Effector memory CD8-positive, alpha-beta T cell (primary cell): ENCODE measurements around the gene HYI.
A peak's percentile ranks its signal among the peaks of the same experiment; 100 is the strongest.

Experiments used
- ATAC-seq: fragments of 150-1000 bp; cut with Tn5 transposase; replicated peaks from 2 replicates; pipeline ENCODE4 v1.10.0; 2021; ENCODE audit warnings: mild to moderate bottlenecking, moderate library complexity
- DNase-seq, 3 experiments: peaks; one replicate each; pipeline ENCODE4 v3.0.0; 2021
- H3K27ac Mint-ChIP-seq, 2 donors: one replicate each; pipeline ENCODE4 v1.8.0; 2022; ENCODE audit warnings: mild to moderate bottlenecking in 2 of 2, mixed read lengths in 2 of 2, moderate library complexity in 2 of 2
- H3K27me3 Mint-ChIP-seq, 2 donors: one replicate each; pipeline ENCODE4 v1.8.0; 2022; ENCODE audit warnings: mixed read lengths in 2 of 2
- H3K36me3 Mint-ChIP-seq: one replicate; pipeline ENCODE4 v1.8.0; 2022; ENCODE audit warnings: mild to moderate bottlenecking, moderate library complexity, mixed read lengths; ENCODE audit not compliant: insufficient read depth
- H3K4me1 Mint-ChIP-seq, 2 donors: one replicate each; pipeline ENCODE4 v1.8.0; 2022; ENCODE audit warnings: low read depth in 2 of 2, mixed read lengths in 2 of 2
- H3K4me3 Mint-ChIP-seq, 2 donors: one replicate each; pipeline ENCODE4 v1.8.0; 2022; ENCODE audit warnings: mild to moderate bottlenecking in 2 of 2, mixed read lengths in 2 of 2, moderate library complexity in 2 of 2
- H3K9me3 Mint-ChIP-seq, 2 donors: one replicate each; pipeline ENCODE4 v1.8.0; 2022; ENCODE audit warnings: mixed read lengths in 2 of 2

Gene HYI

GRCh38 chr1:43437031-43437973 is 16.4 kb downstream of the HYI start:
- Mint-ChIP-seq H3K9me3 (no peaks in the 10 kb centered on the region), H3K4me1 (no peaks in the 10 kb centered on the region), H3K4me3 (no peak overlapping the region), H3K27ac (peak overlapping the region; percentile 5 to 25), H3K36me3 (peaks cover 18% of the 10 kb centered on the region), H3K27me3 (no peaks in the 10 kb centered on the region)
- ATAC-seq = no peak
- no peak for DNase-seq

- Mint-ChIP-seq H3K27me3 (no peaks in the 10 kb centered on the region), H3K4me3 (no peak overlapping the region), H3K4me1 (no peaks in the 10 kb centered on the region), H3K27ac (peak overlapping the region; percentile 5 to 28), H3K9me3 (no peaks in the 10 kb centered on the region), H3K36me3 (peaks cover 27% of the 10 kb centered on the region)
- ATAC-seq = no peak
- DNase-seq = no peak
Observed at GRCh38 chr1:43436371-43436770, 17.4 kb downstream of the HYI start.

DNA sequence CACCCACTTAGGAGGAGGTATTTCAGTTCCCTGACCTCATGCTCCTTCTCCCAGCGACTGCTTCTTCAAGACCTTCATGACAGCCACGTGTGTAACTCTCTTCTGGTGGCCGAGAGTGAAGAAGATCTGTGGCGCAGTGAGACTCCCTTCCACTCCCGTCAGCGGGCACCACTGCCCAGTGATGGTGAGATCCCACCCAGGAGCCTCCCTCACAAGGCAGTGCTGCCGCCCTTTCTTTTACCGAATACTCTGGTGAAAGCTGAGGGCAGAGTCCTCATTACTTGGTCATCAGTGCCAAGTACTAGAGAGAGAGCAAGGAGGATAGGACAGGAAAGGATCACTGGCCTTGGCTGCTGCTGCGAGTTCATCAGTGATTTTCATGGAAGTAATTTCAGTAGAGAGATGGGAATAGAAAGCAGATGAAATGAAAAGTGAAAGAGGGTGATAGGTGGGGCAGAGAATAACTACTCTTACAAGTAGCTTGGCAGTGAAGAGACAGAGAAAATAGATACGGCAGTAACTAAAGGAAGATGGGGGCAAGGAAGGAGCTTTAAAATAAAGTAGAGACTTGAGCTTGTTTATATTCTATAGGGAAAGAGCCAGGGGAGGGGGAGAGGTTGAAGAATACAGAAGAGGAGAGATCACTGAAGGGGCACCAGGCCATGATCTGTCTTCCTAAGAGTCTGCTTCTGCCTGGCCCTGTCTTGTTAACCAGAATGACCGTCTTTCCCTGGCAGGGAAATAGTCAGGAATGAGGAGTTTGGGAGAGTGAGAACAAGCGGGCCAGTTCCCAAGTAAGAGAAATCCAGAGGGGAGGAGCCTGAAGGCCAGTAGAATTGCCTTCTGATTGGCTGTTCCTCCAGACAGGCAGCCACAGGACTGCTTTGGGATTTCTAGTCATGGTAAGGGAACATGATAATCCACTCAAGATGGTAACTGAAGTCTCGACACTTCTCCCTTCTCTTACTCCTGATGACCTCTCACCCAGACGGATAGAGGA is 18.3 kb downstream of the HYI start:
- no peaks in the 10 kb centered on the region for H3K27me3 Mint-ChIP-seq
- no peaks in the 10 kb centered on the region for H3K9me3 Mint-ChIP-seq
- H3K36me3 Mint-ChIP-seq = peaks cover 27% of the 10 kb centered on the region
- no peak for DNase-seq
- no peak for ATAC-seq
- H3K27ac Mint-ChIP-seq = peak overlapping the region; percentile 4 to 24
- no peaks in the 10 kb centered on the region for H3K4me1 Mint-ChIP-seq
- no peak overlapping the region for H3K4me3 Mint-ChIP-seq

DNA sequence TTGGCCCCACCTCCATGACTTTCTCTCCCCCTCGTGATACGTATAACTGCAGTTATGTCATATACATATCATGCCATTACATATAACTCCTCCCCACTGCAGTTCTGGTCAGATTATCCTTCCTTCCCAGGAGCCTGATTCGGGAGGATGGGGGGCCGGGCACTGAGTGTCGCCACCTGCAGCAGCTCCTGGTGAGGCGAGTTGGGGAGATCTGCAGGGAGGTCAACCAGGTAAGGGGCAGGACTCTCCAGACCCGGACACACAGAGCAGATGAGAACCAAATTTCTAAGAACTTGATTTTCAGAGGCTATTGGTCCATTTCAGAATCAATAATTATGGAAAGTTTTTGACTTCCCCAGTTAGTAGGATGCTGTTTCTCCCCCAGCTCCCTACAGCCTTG is 19.5 kb downstream of the HYI start:
- ATAC-seq = no peak
- H3K9me3 Mint-ChIP-seq = no peaks in the 10 kb centered on the region
- no peak overlapping the region for H3K4me3 Mint-ChIP-seq
- H3K27me3 Mint-ChIP-seq = no peaks in the 10 kb centered on the region
- DNase-seq = no peak
- peaks cover 36% of the 10 kb centered on the region for H3K36me3 Mint-ChIP-seq
- H3K27ac Mint-ChIP-seq = peak overlapping the region in 1 of 2 donors; percentile 73
- no peaks in the 10 kb centered on the region for H3K4me1 Mint-ChIP-seq

- Mint-ChIP-seq H3K9me3 (no peaks in the 10 kb centered on the region), H3K27ac (no peak overlapping the region), H3K27me3 (no peaks in the 10 kb centered on the region), H3K4me3 (no peak overlapping the region), H3K36me3 (peaks cover 43% of the 10 kb centered on the region), H3K4me1 (no peaks in the 10 kb centered on the region)
- ATAC-seq (no peak), DNase-seq (no peak)
Observed at GRCh38 chr1:43432907-43433306, 20.8 kb downstream of the HYI start.

- Mint-ChIP-seq H3K36me3 (peaks cover 48% of the 10 kb centered on the region), H3K4me1 (no peaks in the 10 kb centered on the region), H3K27me3 (no peaks in the 10 kb centered on the region), H3K4me3 (no peak overlapping the region), H3K9me3 (no peaks in the 10 kb centered on the region), H3K27ac (peak overlapping the region; percentile 15 to 77)
- ATAC-seq = no peak
- DNase-seq = no peak
Observed at GRCh38 chr1:43432171-43432860, 21.4 kb downstream of the HYI start.

- Mint-ChIP-seq H3K36me3 (peaks cover 54% of the 10 kb centered on the region), H3K27ac (peak overlapping the region; percentile 15 to 77), H3K9me3 (no peaks in the 10 kb centered on the region)
Observed at GRCh38 chr1:43431676-43432075, 22.1 kb downstream of the HYI start.

DNA sequence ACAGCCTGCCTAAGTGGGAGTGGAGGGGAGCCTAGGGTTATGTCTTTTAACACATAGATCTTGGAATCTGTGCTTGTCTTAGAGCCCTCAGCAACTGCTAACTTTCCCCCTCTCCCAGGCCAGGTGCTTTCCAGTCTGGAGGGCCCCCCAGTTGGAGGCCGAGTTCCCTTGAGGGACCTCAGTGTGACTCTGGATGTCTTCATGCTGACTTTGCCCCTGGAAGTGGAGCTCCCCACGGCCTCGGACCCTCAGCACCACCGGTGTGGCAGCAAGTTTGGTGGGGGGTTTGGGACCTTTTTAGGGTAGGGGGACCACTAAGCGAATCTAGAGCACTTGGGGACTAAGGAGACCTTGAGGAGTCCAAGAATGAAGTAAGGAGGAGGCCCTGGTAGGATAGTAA is 22.9 kb downstream of the HYI start:
- H3K27ac Mint-ChIP-seq = peak overlapping the region in 1 of 2 donors; percentile 77
- ATAC-seq (no peak), DNase-seq (no peak)
- no peaks in the 10 kb centered on the region for H3K4me1 Mint-ChIP-seq
- H3K4me3 Mint-ChIP-seq = no peak overlapping the region
- H3K36me3 Mint-ChIP-seq = peaks cover 58% of the 10 kb centered on the region
- H3K27me3 Mint-ChIP-seq = no peaks in the 10 kb centered on the region
- no peaks in the 10 kb centered on the region for H3K9me3 Mint-ChIP-seq

More at GRCh38 chr1:43431676-43432075, 22.1 kb downstream of the HYI start:
- no peak overlapping the region for H3K4me3 Mint-ChIP-seq
- no peaks in the 10 kb centered on the region for H3K27me3 Mint-ChIP-seq
- ATAC-seq (no peak), DNase-seq (no peak)
- no peaks in the 10 kb centered on the region for H3K4me1 Mint-ChIP-seq

GRCh38 chr1:43427941-43428340 is 25.8 kb downstream of the HYI start:
- no peaks in the 10 kb centered on the region for H3K27me3 Mint-ChIP-seq
- no peak overlapping the region for H3K4me3 Mint-ChIP-seq
- DNase-seq = no peak
- H3K9me3 Mint-ChIP-seq = no peaks in the 10 kb centered on the region
- peaks cover 0 to 11% of the 10 kb centered on the region in 2 donors for H3K4me1 Mint-ChIP-seq
- no peak overlapping the region for H3K27ac Mint-ChIP-seq
- ATAC-seq = no peak
- peaks cover 55% of the 10 kb centered on the region for H3K36me3 Mint-ChIP-seq

DNA sequence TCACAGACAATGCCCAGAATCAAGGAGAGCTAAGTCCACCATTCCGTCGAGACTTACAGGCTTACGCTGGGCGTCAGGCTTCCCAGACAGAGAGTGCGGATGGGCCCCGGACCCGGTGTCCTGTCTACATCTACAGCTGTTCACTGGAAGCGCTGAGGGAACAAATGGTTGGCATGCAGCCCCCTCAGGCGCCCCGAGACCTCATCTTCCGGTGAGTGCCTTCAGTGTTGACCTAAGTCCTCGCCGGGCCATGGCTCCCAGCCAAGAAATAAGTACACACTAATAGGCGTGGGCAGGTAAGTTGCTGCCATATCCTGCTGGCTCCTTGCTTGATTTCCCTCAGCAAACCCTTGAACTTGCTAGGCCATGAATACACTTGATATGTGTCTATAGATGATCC is 26.2 kb downstream of the HYI start:
- ATAC-seq = no peak
- no peaks in the 10 kb centered on the region for H3K27me3 Mint-ChIP-seq
- H3K4me1 Mint-ChIP-seq = peaks cover 0 to 13% of the 10 kb centered on the region in 2 donors
- H3K36me3 Mint-ChIP-seq = peaks cover 56% of the 10 kb centered on the region
- DNase-seq = no peak
- no peak overlapping the region for H3K27ac Mint-ChIP-seq
- H3K9me3 Mint-ChIP-seq = no peaks in the 10 kb centered on the region
- no peak overlapping the region for H3K4me3 Mint-ChIP-seq

DNA sequence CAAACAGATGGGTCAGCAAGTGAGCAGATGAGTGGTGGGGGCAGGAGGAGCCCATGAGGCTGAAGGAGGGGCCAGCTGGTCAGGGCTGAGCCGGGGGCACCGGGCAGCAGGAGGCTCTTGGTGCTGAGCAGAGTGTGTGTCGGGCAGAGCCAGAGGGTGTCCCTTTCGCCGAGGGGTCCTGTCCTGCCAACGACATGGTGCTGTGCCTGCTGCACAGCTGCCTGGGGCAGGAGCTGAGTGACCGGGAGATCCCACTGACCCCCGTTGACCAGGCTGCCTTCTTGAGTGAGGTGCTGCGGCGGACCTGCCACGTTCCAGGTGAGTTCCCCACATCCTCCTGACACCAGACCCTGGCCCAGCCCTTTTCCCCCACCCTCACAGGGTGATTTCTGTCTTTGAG is 27.5 kb downstream of the HYI start:
- no peak for DNase-seq
- Mint-ChIP-seq H3K27ac (no peak overlapping the region), H3K4me3 (no peak overlapping the region), H3K4me1 (peaks cover 0 to 13% of the 10 kb centered on the region in 2 donors), H3K9me3 (no peaks in the 10 kb centered on the region), H3K27me3 (no peaks in the 10 kb centered on the region), H3K36me3 (peaks cover 48% of the 10 kb centered on the region)
- no peak for ATAC-seq

GRCh38 chr1:43425045-43425444 is 28.7 kb downstream of the HYI start:
- H3K9me3 Mint-ChIP-seq = no peaks in the 10 kb centered on the region
- no peak for ATAC-seq
- H3K36me3 Mint-ChIP-seq = peaks cover 48% of the 10 kb centered on the region
- DNase-seq = no peak
- H3K27ac Mint-ChIP-seq = no peak overlapping the region
- H3K4me1 Mint-ChIP-seq = peaks cover 0 to 13% of the 10 kb centered on the region in 2 donors
- no peaks in the 10 kb centered on the region for H3K27me3 Mint-ChIP-seq
- H3K4me3 Mint-ChIP-seq = no peak overlapping the region
